Measurements from ENCODE around the gene ATF2.

DNA sequence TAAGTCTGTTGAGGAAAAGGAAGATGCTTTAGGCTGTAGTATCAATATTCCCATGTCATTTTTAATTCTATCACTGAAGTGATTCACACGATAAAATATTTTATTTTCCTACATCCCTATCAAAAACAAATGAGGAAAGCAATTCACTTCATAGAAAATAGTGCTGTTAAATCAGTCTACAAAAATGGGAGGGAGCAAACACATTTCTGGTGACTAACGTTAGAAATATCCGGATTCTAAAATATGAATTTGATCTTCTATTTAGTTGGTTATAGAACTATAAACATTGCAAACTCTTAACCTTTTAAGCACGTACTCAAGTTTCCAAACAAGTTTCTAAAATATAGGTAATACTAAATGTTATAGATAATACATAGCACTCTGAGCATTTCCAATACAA lies 20.8 kb downstream of the ATF2 start:
- TF ChIP-seq SRF (IDR thresholded peaks at IDR 0.05; ENCODE audit: low read depth, low read length) (no peak), ZNF274 (CRISPR knock-in tag; IDR thresholded peaks at IDR 0.05) (no peak), HNRNPK (IDR thresholded peaks at IDR 0.05; ENCODE audit: low read depth, low read length, poor library complexity, severe bottlenecking) (no peak)
- TF ChIP-seq, protein P1, sequence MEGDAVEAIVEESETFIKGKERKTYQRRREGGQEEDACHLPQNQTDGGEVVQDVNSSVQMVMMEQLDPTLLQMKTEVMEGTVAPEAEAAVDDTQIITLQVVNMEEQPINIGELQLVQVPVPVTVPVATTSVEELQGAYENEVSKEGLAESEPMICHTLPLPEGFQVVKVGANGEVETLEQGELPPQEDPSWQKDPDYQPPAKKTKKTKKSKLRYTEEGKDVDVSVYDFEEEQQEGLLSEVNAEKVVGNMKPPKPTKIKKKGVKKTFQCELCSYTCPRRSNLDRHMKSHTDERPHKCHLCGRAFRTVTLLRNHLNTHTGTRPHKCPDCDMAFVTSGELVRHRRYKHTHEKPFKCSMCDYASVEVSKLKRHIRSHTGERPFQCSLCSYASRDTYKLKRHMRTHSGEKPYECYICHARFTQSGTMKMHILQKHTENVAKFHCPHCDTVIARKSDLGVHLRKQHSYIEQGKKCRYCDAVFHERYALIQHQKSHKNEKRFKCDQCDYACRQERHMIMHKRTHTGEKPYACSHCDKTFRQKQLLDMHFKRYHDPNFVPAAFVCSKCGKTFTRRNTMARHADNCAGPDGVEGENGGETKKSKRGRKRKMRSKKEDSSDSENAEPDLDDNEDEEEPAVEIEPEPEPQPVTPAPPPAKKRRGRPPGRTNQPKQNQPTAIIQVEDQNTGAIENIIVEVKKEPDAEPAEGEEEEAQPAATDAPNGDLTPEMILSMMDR (CRISPR knock-in tag; IDR thresholded peaks at IDR 0.05) = no peak
- TF ChIP-seq, protein P2, sequence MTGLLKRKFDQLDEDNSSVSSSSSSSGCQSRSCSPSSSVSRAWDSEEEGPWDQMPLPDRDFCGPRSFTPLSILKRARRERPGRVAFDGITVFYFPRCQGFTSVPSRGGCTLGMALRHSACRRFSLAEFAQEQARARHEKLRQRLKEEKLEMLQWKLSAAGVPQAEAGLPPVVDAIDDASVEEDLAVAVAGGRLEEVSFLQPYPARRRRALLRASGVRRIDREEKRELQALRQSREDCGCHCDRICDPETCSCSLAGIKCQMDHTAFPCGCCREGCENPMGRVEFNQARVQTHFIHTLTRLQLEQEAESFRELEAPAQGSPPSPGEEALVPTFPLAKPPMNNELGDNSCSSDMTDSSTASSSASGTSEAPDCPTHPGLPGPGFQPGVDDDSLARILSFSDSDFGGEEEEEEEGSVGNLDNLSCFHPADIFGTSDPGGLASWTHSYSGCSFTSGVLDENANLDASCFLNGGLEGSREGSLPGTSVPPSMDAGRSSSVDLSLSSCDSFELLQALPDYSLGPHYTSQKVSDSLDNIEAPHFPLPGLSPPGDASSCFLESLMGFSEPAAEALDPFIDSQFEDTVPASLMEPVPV (CRISPR knock-in tag; IDR thresholded peaks at IDR 0.05) = no peak
- TF ChIP-seq, protein P3, sequence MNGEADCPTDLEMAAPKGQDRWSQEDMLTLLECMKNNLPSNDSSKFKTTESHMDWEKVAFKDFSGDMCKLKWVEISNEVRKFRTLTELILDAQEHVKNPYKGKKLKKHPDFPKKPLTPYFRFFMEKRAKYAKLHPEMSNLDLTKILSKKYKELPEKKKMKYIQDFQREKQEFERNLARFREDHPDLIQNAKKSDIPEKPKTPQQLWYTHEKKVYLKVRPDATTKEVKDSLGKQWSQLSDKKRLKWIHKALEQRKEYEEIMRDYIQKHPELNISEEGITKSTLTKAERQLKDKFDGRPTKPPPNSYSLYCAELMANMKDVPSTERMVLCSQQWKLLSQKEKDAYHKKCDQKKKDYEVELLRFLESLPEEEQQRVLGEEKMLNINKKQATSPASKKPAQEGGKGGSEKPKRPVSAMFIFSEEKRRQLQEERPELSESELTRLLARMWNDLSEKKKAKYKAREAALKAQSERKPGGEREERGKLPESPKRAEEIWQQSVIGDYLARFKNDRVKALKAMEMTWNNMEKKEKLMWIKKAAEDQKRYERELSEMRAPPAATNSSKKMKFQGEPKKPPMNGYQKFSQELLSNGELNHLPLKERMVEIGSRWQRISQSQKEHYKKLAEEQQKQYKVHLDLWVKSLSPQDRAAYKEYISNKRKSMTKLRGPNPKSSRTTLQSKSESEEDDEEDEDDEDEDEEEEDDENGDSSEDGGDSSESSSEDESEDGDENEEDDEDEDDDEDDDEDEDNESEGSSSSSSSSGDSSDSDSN (CRISPR knock-in tag; IDR thresholded peaks at IDR 0.05) = no peak

Data from HepG2 (cell line).